ENCODE data around the gene PHLDB1.
"Not testable (repeated sequence)": the region's sequence is repeated elsewhere in the genome, so short reads cannot be mapped to it uniquely, and the experiment has no call there.

Gene PHLDB1

DNA sequence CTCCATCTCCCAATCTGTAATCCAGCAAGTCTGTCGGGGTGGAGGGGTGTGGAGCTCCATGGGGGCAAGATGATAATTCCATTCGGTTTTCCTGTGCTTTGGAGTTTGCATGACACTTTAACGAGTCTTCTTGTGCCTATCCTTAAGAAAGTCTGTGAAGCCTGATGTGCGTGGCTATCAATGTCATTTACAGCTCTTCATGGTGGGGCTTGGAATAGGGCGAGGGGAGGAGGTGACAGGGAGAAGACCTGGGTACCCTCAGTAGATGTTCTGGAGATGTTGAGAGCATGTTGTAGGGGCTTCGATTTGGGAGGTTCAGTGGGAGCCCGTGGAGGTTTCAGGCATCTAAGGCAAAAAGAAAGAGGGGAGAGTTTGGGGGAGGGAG is 579 bp upstream of the PHLDB1 start:
- no peak overlapping the region for H3K4me3 ChIP-seq (replicated peaks; ENCODE audit: low read depth, low read length)

DNA sequence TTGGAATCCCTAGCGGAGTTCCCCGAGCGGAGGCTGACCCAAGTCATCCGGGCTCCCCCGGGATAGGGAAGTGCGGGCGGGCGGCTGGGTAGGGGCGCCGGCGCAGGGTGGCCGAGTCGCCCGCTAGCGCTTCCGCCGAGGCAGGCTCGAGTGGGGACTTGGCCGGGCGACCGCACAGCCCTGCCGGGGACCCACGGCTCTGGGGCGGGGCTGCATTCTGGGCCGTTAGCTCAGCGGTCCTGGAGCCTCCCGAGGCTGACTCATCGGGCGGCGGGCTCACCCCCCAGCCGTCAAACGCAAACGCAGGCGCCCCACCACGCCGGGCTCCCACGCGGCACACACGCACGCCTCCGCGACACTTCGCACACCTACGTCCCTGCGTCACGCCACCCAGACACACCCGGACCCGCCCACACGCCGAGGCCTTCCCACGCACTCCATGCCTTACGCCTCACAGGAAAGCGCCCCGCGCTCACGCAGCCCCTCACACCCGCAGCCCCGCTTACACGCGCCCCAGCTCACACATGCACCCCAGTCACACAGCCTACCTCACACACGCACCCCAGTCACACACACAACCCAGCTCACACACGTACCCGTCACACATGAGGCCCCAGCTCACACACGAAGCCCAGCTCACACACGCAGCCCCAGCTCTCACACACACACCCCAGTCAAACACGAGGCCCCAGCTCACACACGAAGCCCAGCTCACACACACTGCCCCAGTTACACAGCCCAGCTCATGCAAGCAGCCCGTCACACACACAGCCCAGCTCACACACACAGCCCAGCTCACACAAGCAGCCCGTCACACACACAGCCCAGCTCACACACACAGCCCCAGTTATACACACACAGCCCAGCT is 1.2 kb downstream of the PHLDB1 start:
- TF ChIP-seq, protein P1, sequence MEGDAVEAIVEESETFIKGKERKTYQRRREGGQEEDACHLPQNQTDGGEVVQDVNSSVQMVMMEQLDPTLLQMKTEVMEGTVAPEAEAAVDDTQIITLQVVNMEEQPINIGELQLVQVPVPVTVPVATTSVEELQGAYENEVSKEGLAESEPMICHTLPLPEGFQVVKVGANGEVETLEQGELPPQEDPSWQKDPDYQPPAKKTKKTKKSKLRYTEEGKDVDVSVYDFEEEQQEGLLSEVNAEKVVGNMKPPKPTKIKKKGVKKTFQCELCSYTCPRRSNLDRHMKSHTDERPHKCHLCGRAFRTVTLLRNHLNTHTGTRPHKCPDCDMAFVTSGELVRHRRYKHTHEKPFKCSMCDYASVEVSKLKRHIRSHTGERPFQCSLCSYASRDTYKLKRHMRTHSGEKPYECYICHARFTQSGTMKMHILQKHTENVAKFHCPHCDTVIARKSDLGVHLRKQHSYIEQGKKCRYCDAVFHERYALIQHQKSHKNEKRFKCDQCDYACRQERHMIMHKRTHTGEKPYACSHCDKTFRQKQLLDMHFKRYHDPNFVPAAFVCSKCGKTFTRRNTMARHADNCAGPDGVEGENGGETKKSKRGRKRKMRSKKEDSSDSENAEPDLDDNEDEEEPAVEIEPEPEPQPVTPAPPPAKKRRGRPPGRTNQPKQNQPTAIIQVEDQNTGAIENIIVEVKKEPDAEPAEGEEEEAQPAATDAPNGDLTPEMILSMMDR (IDR thresholded peaks at IDR 0.05; ENCODE audit: low read length, missing control alignments) = no peak
- H3K4me3 ChIP-seq (replicated peaks; ENCODE audit: low read depth, low read length) = peak overlapping the region; percentile 83
- peak; percentile 92 for DNase-seq (ENCODE audit: low read depth)

More for the DNA sequence above, 579 bp upstream of the PHLDB1 start:
- DNase-seq (ENCODE audit: low read depth) = no peak
- TF ChIP-seq, protein P1 (IDR thresholded peaks at IDR 0.05; ENCODE audit: low read length, missing control alignments) = no peak

DNA sequence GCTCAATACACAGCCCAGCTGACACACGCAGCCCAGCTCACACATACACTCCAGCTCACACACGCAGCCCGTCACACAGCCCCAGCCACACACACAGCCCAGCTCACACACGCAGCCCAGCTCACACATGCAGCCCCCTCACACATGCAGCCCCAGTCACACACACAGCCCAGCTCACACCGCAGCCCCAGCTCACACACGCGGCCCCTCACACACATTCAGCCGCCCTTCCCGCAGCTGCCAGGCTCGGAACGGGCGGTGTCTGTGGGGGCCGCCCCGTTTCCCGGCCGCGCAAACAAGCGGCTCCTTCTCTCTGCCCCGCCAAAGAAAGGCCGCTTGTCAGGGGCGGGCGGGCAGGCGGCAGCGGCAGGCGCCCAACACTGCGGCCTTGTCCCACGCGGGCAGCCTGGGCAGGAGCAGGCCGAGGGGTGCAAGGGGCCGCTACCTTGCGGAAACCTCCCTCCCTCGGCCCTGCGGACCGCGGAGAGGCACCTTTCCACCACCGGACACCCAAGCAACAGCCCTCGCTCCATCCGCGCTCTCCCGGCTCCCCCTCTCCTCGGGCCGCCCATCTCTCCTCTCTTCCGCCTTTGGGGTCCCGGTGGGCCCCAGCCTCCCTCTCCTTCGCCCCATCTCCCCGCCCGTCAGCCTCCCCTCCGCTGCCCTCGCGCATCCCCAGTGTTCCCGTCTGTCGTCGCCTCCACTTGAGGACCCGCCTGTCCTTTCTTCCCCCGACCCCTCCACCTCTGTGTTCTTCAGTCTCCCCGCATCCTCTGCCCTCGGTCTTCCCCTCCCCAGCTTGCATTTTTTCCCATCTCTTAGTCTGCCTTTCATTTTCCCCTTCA is 2.2 kb downstream of the PHLDB1 start:
- TF ChIP-seq, protein P1 (IDR thresholded peaks at IDR 0.05; ENCODE audit: low read length, missing control alignments) = no peak
- peak overlapping the region; percentile 83 for H3K4me3 ChIP-seq (replicated peaks; ENCODE audit: low read depth, low read length)
- peak; percentile 42 for DNase-seq (ENCODE audit: low read depth)

DNA sequence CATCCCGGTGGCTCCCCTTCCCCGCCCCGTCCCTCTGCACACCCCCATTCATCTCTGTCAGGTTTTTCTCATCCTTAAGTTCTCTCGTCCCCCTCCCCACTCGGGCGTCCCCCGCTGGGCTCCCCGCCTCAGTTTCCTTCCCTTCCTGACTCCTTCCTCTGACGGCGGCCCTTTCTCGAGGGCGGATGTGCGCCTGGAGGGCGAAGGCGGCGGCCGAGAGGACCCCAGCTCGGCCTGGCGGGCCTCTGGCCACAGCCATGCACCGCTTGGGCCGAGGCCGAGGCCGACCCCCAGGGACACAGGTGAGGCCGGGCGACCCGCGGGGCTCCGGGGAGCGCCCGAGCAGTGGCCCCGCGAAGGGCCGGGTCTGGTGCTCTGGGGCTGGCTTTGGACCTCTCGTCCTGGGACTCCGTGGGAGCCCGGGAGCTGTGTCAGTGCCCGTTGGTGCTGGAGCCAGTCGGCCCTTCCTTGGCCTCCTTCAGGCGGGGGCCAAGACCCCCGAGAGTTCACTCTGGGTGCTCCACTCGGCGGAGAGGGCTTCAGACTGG is 2.9 kb downstream of the PHLDB1 start:
- peak overlapping the region; percentile 83 for H3K4me3 ChIP-seq (replicated peaks; ENCODE audit: low read depth, low read length)
- no peak for DNase-seq (ENCODE audit: low read depth)
- TF ChIP-seq, protein P1 (IDR thresholded peaks at IDR 0.05; ENCODE audit: low read length, missing control alignments) = no peak

DNA sequence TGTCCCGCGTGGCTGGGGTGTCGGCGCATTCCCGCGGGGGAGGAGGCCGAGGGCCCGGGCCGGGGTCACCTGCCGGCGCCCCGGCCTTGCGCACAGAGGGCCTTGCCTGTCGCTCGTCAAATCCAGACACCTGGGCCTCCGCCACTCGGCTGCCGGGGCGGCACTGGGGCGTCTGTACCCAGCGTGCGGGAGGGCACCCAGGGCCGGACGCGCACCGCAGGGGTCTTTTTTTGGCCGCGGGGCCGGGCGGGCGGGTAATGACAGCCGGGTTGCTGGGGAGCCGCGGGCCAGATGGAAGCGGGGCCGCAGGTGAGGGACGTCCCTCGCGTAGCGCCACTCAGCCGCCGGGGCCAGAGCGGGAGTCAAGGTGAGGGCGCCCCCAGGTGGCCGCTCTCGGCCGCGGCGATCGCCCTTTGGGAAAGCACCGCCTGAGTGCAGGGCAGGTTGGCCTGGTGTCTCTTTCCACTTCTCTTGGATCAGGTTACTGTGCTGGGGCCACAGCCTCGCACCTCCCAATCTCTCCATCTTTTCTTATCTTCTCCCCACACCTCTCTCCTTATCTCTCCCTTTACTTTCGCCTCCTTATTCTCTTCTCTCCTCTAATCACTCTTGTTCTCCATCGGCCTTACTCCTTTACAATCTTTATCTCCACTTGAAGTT is 3.5 kb downstream of the PHLDB1 start:
- peak overlapping the region; percentile 83 for H3K4me3 ChIP-seq (replicated peaks; ENCODE audit: low read depth, low read length)
- peak; percentile 75 for DNase-seq (ENCODE audit: low read depth)
- TF ChIP-seq, protein P1 (IDR thresholded peaks at IDR 0.05; ENCODE audit: low read length, missing control alignments) = peak; percentile 71

DNA sequence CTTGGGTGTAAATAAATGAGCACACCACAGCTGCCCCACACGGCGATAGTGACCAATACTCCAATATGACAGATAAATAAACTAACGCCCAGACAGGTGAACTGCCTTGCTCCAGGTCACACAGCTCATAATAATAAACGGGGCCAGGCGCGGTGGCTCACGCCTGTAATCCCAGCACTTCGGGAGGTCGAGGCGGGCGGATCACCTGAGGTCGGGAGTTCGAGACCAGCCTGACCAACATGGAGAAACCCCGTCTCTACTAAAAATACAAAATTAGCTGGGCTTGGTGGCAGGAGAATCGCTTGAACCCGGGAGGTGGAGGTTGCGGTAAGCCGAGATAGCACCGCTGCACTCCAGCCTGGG is 4.0 kb downstream of the PHLDB1 start:
- H3K4me3 ChIP-seq (replicated peaks; ENCODE audit: low read depth, low read length) = peak overlapping the region; percentile 83
- DNase-seq (ENCODE audit: low read depth) = not testable (repeated sequence)

DNA sequence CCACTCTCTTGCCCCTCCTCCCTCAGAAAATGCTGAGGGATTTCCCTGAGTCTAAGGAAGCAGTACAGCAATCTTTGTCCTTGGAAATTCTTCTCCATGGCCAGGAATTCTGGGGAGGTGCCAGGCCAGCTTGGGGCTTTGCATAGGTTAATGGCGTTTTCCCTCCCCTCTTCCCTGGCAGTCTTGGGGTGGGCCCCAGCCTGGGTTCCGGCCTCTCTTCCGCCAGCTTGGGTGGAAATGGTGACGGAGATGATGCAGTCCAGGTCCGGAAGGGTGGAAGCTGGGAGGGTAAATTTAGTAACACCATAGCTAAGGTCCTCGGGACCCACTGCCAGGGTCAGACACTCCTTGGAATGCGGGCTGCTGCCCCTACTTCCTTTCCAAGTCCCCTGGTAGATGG is 5.0 kb downstream of the PHLDB1 start:
- peak; percentile 90 for DNase-seq (ENCODE audit: low read depth)
- peak overlapping the region; percentile 18 for H3K4me3 ChIP-seq (replicated peaks; ENCODE audit: low read depth, low read length)
- TF ChIP-seq, protein P1 (IDR thresholded peaks at IDR 0.05; ENCODE audit: low read length, missing control alignments) = no peak
